GM12801 (cell line): Measurements from ENCODE around the gene AATK.

ENCODE experiments used
- TF ChIP-seq, protein P1 (sequence below): IDR thresholded peaks from one replicate; pipeline ENCODE4 v1.5.1; 2011; ENCODE audit warnings: control low read depth; ENCODE audit not compliant: insufficient read length; ENCODE audit errors: extremely low read depth

AATK gene

DNA sequence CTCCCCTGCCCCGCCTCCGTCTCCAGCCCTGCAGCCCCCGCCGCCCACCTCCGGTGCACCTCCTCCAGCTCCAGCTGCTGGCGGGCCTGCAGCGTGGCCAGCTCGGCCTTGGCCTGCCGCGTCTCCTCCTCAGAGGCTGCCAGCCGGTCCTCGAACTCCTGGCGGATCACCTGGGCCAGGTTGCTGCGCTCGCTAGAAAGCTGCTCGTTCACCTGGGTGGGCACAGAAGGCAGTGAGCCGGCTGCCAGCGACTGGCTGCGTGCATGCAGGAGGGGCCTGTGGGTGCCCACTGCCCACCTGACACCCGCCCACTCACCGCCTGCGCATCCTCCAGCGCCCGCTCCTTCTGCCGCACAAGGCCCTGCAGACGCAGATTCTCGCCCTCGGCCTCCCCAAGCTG, 24.6 kb upstream of the AATK start:
- TF ChIP-seq, protein P1, sequence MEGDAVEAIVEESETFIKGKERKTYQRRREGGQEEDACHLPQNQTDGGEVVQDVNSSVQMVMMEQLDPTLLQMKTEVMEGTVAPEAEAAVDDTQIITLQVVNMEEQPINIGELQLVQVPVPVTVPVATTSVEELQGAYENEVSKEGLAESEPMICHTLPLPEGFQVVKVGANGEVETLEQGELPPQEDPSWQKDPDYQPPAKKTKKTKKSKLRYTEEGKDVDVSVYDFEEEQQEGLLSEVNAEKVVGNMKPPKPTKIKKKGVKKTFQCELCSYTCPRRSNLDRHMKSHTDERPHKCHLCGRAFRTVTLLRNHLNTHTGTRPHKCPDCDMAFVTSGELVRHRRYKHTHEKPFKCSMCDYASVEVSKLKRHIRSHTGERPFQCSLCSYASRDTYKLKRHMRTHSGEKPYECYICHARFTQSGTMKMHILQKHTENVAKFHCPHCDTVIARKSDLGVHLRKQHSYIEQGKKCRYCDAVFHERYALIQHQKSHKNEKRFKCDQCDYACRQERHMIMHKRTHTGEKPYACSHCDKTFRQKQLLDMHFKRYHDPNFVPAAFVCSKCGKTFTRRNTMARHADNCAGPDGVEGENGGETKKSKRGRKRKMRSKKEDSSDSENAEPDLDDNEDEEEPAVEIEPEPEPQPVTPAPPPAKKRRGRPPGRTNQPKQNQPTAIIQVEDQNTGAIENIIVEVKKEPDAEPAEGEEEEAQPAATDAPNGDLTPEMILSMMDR: no peak

DNA sequence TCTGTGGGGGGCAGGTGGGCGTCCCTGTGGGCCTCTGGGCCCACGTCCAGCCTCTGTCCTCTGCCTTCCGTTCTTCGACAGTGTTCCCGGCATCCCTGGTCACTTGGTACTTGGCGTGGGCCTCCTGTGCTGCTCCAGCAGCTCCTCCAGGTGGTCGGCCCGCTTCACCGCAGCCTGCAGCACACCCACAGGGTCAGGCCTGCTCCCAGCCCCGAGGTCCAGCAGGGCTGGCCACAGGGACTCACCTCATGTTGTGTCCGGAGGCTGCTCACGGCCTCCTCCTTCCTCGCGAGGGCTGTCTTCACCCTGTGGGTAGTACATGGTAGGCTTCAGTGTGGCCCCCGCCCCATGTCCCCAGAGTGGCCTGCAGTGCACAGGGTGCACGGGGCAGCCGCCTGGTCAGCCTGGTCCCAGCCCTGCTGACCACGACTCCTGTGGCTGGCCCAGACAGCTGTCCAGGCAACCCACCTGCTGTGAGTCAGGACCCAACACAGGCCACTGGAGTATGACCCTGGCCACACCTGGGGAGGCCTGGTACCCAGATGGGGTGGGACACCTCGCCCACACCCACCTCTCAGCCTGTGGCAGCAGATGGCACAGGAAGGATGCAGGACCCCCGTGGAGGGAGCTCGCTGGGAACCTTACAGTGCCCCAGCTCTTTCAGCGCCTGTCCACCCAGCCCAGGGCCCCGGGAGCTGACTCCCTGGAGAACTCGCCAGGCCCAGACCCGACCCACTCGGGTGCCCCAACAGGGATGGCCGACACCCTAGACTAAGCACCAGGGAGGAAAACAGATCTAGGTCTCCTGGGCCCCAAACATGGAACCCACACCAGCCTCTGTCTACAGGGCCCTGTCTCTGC, 23.9 kb upstream of the AATK start:
- TF ChIP-seq, protein P1: no peak

GRCh38 chr17:81189016-81189415, 23.0 kb upstream of the AATK start:
- TF ChIP-seq, protein P1: no peak

DNA sequence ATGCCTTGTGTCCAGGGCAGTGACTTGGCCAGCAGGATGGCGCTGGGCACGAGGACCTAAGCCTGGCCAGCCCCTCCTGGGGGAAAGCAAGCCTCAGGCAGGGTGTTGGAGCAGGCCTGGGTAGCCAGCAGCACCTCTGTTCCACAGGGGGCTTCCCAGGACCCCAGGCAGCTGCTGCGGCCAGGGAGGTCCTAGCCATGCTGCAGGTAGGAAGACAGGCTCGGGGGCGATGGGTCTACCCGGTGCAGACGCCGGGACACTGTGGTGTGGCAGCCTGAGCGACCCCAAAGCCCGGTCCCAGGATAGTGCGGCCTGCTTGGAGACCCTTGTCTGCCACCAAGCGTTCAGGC, 22.4 kb upstream of the AATK start:
- TF ChIP-seq, protein P1: no peak

DNA sequence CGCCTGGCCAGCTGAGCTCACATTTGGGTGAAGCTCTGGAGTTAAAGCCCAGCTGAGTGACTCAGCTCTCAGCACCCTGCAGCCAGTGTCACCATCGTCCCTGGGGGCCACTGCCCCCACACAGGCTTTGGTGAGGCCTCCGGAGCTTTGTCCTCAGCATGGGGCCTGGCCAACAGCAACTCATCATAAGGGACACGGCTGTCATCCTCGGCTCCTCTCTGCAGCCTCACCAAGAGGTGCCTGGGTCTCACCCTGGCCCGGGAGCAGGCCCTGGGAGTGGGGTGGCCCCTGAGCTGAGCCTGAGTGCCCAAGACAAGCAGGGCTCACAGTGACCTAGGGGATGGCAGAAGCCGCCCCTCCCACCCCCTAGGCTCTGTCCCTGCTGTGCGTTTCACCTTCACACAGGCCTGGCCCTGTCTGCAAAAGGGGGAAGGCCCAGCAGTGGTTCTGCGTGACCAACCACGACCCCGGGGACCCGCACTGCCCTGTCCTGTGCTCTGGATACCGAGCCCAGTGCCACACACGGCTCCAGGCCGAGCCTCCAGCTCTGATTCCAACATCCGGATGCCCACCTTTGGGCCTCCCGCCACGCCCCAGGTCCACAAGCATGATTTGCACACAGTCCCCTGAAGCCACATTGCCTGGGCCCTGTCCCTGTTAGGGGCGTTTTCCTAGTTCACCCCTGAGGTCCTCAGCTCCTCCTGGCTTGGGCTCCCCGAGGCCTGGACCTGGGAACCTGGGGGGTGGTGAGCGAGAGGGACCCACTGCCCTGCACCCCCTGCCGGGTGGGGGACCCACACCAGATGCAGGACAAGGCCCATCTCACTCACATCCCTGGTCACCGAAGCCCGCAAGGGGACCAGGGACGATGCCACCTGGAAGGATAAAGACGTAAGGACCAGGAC, 21.8 kb upstream of the AATK start:
- TF ChIP-seq, protein P1: no peak

DNA sequence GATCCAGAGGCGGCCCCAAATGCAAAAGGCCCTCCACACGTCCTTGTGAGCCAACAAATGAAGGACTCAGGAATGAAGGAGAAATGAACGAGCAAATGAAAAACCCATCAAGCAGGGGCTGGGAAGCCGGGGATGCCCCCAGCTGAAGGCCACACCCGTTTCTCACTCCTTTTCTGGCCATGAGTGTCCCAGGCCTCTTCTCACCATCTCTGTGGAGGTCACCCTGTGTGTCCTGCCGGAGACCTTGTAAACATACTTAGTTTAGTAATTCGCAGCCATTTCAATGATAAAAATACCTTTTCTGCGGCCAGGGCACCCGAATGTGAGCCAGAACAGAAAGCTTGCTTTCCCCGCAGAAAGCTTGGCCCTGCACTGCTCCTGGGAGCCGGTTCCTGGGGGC, 21.1 kb upstream of the AATK start:
- TF ChIP-seq, protein P1: no peak

DNA sequence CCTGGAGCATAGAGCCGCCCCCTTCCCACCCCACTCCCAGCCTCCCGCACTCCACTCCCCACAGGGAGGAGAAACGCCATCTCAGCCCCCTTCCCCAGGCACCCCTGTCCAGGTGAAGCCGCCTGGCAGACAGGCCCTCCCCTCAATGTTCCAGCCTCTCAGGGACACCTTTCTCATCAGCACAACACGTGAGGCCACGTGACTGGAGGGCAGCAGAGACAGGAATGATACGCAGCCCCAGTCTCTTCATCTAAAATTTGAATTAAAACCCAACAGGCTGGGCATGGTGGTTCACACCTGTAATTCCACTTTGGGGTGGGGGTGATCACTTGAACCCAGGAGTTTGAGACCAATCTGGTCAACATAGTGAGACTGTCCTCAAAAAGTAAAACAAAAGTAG, 20.2 kb upstream of the AATK start:
- TF ChIP-seq, protein P1: no peak
